22Rv1 (cell line): ENCODE data around the gene ARMC12.

Experiments
- ZFX ChIP-seq: fragments of 450-650 bp; IDR thresholded peaks from 2 replicates; pipeline ENCODE4 v1.6.1; 2017; ENCODE audit warnings: antibody characterized with exemption, borderline replicate concordance
- TF ChIP-seq, protein P1 (sequence below): fragments of 450-650 bp; IDR thresholded peaks from 2 replicates; pipeline ENCODE4 v1.5.1; 2017; ENCODE audit warnings: mild to moderate bottlenecking

DNA sequence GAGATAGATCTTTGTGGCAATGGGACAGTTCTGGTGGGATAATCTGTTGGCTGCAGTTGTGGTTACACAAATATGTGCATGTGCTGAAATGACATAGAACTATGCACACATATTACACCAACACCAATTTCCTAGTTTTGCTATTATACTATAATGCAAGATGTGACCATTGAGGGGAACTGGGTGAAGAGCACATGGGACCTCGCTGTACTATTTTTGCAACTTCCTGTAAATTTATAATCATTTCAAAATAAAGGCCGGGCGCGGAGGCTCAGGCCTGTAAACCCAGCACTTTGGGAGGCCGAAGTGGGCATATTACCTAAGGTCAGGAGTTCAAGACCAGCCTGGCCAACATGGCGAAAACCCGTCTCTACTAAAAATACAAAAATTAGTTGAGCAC is 8.7 kb downstream of the ARMC12 start:
- TF ChIP-seq, protein P1, sequence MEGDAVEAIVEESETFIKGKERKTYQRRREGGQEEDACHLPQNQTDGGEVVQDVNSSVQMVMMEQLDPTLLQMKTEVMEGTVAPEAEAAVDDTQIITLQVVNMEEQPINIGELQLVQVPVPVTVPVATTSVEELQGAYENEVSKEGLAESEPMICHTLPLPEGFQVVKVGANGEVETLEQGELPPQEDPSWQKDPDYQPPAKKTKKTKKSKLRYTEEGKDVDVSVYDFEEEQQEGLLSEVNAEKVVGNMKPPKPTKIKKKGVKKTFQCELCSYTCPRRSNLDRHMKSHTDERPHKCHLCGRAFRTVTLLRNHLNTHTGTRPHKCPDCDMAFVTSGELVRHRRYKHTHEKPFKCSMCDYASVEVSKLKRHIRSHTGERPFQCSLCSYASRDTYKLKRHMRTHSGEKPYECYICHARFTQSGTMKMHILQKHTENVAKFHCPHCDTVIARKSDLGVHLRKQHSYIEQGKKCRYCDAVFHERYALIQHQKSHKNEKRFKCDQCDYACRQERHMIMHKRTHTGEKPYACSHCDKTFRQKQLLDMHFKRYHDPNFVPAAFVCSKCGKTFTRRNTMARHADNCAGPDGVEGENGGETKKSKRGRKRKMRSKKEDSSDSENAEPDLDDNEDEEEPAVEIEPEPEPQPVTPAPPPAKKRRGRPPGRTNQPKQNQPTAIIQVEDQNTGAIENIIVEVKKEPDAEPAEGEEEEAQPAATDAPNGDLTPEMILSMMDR, result no peak
- no peak for TF ChIP-seq ZFX
